HepG2 (cell line): ENCODE data around the gene ACACB. TPM values are rescaled to one million over a fixed set of nuclear protein-coding genes. Genes with fewer than 3 reads are reported as not detected.
A peak's percentile ranks its signal among the peaks of the same experiment; 100 is the strongest.

Experiments
- AHDC1 ChIP-seq: sonication (generic); formaldehyde crosslinking; IDR thresholded peaks from 2 replicates; pipeline ENCODE4 v1.5.1; 2020; ENCODE audit warnings: mild to moderate bottlenecking, missing genetic modification reagents, borderline replicate concordance
- GABPA ChIP-seq, 2 experiments: IDR thresholded peaks; 2 replicates each; pipeline ENCODE4 v1.6.1; 2011 to 2016; ENCODE audit warnings: low read depth in 2 of 2, low read length in 1 of 2, missing biosample characterization in 1 of 2, missing genetic modification characterization in 1 of 2
- HNF4G ChIP-seq, 2 experiments: sonication (generic) in 1 of 2; formaldehyde crosslinking in 1 of 2; IDR thresholded peaks; 2 replicates each; pipeline versions ENCODE4 v1.4.0 to v1.6.1; 2011 to 2020; ENCODE audit warnings: borderline replicate concordance in 2 of 2, low read depth in 2 of 2, mild to moderate bottlenecking in 2 of 2, low read length in 1 of 2, missing genetic modification reagents in 1 of 2, moderate library complexity in 1 of 2
- KDM5B ChIP-seq: sonication (generic); formaldehyde crosslinking; IDR thresholded peaks from 2 replicates; pipeline ENCODE4 v1.4.0; 2020; ENCODE audit warnings: missing genetic modification reagents, mild to moderate bottlenecking, borderline replicate concordance
- MEIS2 ChIP-seq: sonication (generic); formaldehyde crosslinking; IDR thresholded peaks from 2 replicates; pipeline ENCODE4 v1.9.0; 2021; ENCODE audit warnings: mild to moderate bottlenecking, missing genetic modification reagents
- MIER3 ChIP-seq: IDR thresholded peaks from 2 replicates; pipeline ENCODE4 v1.6.1; 2016; ENCODE audit warnings: missing compliant biosample characterization, borderline replicate concordance
- PITX1 ChIP-seq: sonication (generic); formaldehyde crosslinking; IDR thresholded peaks from 2 replicates; pipeline ENCODE4 v1.5.1; 2020; ENCODE audit warnings: mild to moderate bottlenecking, missing genetic modification reagents
- RFX1 ChIP-seq: fragments of 450-650 bp; IDR thresholded peaks from 2 replicates; pipeline ENCODE4 v1.6.1; 2017
- SCMH1 ChIP-seq: sonication (generic); formaldehyde crosslinking; IDR thresholded peaks from 2 replicates; pipeline ENCODE4 v1.9.0; 2021; ENCODE audit warnings: missing genetic modification reagents, mild to moderate bottlenecking, borderline replicate concordance
- SIN3B ChIP-seq: fragments of 150-350 bp; IDR thresholded peaks from 2 replicates; pipeline ENCODE4 v1.6.1; 2014; ENCODE audit warnings: low read length
- TEAD2 ChIP-seq: sonication (generic); formaldehyde crosslinking; IDR thresholded peaks from 2 replicates; pipeline ENCODE4 v1.9.0; 2021; ENCODE audit warnings: missing genetic modification reagents
- ZMYM4 ChIP-seq: sonication (generic); formaldehyde crosslinking; IDR thresholded peaks from 2 replicates; pipeline ENCODE4 v1.8.1; 2023; ENCODE audit warnings: mild to moderate bottlenecking, missing genetic modification reagents
- ZNF296 ChIP-seq: sonication (generic); formaldehyde crosslinking; conservative IDR thresholded peaks from 2 replicates; pipeline ENCODE4 v1.5.0; 2020; ENCODE audit warnings: mild to moderate bottlenecking, missing genetic modification reagents
- ZNF687 ChIP-seq: sonication (generic); formaldehyde crosslinking; IDR thresholded peaks from 2 replicates; pipeline ENCODE4 v1.5.1; 2020; ENCODE audit warnings: mild to moderate bottlenecking, missing genetic modification reagents, moderate library complexity
- polyA plus RNA-seq, 8 experiments: library from polyadenylated mRNA; depleted of rRNA in 3 of 8; stranded (reverse) in 7 of 8; unstranded in 1 of 8; fragments of >200 nt; fragmentation: Illumina TruSeq in 4 of 8; extraction: Trizol in 4 of 8; gene quantifications; 2 replicates each; pipeline versions ENCODE4 v1.2.1 to v1.2.3, GENCODE V29; 2011 to 2016; ENCODE audit warnings: low read depth in 4 of 8, missing spikeins in 1 of 8, mixed read lengths in 1 of 8; ENCODE audit not compliant: insufficient read depth in 1 of 8
- total RNA-seq, 5 experiments: library from RNA; depleted of rRNA; stranded (reverse); fragments of >200 nt; fragmentation: Illumina TruSeq; extraction: Trizol; gene quantifications; 2 replicates each; pipeline ENCODE4 v1.2.3, GENCODE V29; 2016; ENCODE audit warnings: low read depth in 1 of 5
- TF ChIP-seq, protein P1 (sequence below): sonication (generic); formaldehyde crosslinking; IDR thresholded peaks from 2 replicates; pipeline ENCODE4 v1.5.0; 2020; ENCODE audit warnings: mild to moderate bottlenecking, missing genetic modification reagents
- TF ChIP-seq, protein P2 (sequence below): sonication (generic); formaldehyde crosslinking; IDR thresholded peaks from 2 replicates; pipeline ENCODE4 v1.4.0; 2020; ENCODE audit warnings: mild to moderate bottlenecking, missing genetic modification reagents
- TF ChIP-seq, protein P3 (sequence below): sonication (generic); formaldehyde crosslinking; IDR thresholded peaks from 2 replicates; pipeline ENCODE4 v1.4.0; 2020; ENCODE audit warnings: mild to moderate bottlenecking, low read depth, missing genetic modification reagents

ACACB gene
- total and polyA plus RNA-seq, 2 of the 13 experiments (the other 11 are each of a cell fraction or from before 2014, with no cell fraction given): 6.2 to 8.6 TPM

- peak; percentile 60 for TF ChIP-seq ZNF687 (CRISPR knock-in tag)
- TF ChIP-seq, protein P1, sequence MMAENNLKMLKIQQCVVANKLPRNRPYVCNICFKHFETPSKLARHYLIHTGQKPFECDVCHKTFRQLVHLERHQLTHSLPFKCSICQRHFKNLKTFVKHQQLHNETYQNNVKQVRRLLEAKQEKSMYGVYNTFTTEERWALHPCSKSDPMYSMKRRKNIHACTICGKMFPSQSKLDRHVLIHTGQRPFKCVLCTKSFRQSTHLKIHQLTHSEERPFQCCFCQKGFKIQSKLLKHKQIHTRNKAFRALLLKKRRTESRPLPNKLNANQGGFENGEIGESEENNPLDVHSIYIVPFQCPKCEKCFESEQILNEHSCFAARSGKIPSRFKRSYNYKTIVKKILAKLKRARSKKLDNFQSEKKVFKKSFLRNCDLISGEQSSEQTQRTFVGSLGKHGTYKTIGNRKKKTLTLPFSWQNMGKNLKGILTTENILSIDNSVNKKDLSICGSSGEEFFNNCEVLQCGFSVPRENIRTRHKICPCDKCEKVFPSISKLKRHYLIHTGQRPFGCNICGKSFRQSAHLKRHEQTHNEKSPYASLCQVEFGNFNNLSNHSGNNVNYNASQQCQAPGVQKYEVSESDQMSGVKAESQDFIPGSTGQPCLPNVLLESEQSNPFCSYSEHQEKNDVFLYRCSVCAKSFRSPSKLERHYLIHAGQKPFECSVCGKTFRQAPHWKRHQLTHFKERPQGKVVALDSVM (CRISPR knock-in tag): no peak
- TF ChIP-seq KDM5B: no peak
- no peak for TF ChIP-seq SIN3B
- peak; percentile 49; the same call in 1 of the 2 replicates for TF ChIP-seq HNF4G (IDR thresholded peaks at IDR 0.05; ENCODE audit: borderline replicate concordance, low read depth, low read length)
- no peak for TF ChIP-seq HNF4G (CRISPR knock-in tag; IDR thresholded peaks at IDR 0.05; ENCODE audit: borderline replicate concordance, low read depth)
- peak; percentile 75 for TF ChIP-seq PITX1
- 0 out of 2 replicates have a peak, but pooled peaks have one; percentile 27 for TF ChIP-seq MIER3 (CRISPR knock-in tag)
- no peak for TF ChIP-seq TEAD2
- TF ChIP-seq, protein P2, sequence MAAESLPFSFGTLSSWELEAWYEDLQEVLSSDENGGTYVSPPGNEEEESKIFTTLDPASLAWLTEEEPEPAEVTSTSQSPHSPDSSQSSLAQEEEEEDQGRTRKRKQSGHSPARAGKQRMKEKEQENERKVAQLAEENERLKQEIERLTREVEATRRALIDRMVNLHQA (CRISPR knock-in tag): no peak
- no peak for TF ChIP-seq SCMH1
- TF ChIP-seq AHDC1 (CRISPR knock-in tag): 0 out of 2 replicates have a peak, but pooled peaks have one; percentile 33
- TF ChIP-seq RFX1: no peak
- no peak for TF ChIP-seq ZNF296 (CRISPR knock-in tag)
- TF ChIP-seq MEIS2 (CRISPR knock-in tag): no peak
- peak; percentile 59; the same call in 1 of the 2 replicates for TF ChIP-seq ZMYM4 (CRISPR knock-in tag)
- TF ChIP-seq, protein P3, sequence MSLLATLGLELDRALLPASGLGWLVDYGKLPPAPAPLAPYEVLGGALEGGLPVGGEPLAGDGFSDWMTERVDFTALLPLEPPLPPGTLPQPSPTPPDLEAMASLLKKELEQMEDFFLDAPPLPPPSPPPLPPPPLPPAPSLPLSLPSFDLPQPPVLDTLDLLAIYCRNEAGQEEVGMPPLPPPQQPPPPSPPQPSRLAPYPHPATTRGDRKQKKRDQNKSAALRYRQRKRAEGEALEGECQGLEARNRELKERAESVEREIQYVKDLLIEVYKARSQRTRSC (CRISPR knock-in tag): no peak
- no peak for TF ChIP-seq GABPA (IDR thresholded peaks at IDR 0.05; ENCODE audit: low read depth, low read length)
- peak; percentile 52 for TF ChIP-seq GABPA (CRISPR knock-in tag; IDR thresholded peaks at IDR 0.05; ENCODE audit: low read depth)
Observed at GRCh38 chr12:109087250-109087649, 29.1 kb upstream of the ACACB start (continued).
